HepG2 (cell line): ENCODE data around the gene FSTL1. TPM values are rescaled to one million over a fixed set of nuclear protein-coding genes. Genes with fewer than 3 reads are reported as not detected.

ENCODE experiments used
- ATAC-seq: fragments of 200-7000 bp; cut with Tn5 transposase; 3 replicates; pipeline ENCODE4 v1.9.1; 2020; ENCODE audit warnings: mild to moderate bottlenecking, moderate library complexity
- BruUV-seq: library from RNA; stranded (reverse); fragments of 400-500 nt; replicated peaks from 2 replicates; lab custom pipeline; 2021; lab: Mats Ljungman, UMichigan
- CTCF ChIA-PET: fragments of 300-600 bp; formaldehyde crosslinking; extraction: SDS; loops from one replicate; lab custom pipeline; 2021; ENCODE audit warnings: low total read pairs, inconsistent platforms, low intra/inter-chr PET ratio; lab: Yijun Ruan, JAX
- POLR2A ChIA-PET: fragments of 350-600 bp; sonication (Branson Sonifier 250); formaldehyde crosslinking; loops from one replicate; lab custom pipeline; 2020; ENCODE audit warnings: antibody characterized with exemption, inconsistent platforms; lab: Yijun Ruan, JAX
- DNase-seq: peaks from one replicate; pipeline ENCODE4 v3.0.0-alpha.2; 2015; ENCODE audit warnings: low spot score
- FAIRE-seq: peaks from 3 replicates; lab custom pipeline; 2011; peaks lifted over from hg19 to GRCh38; lab: Jason Lieb, UNC
- H2AFZ ChIP-seq: one replicate; pipeline ENCODE4 v1.6.1; 2011; ENCODE audit warnings: low read length, inconsistent platforms
- H3K27ac ChIP-seq: fragments of 300-600 bp; 3 replicates; pipeline ENCODE4 v1.8.0; 2011; ENCODE audit warnings: mixed run types, mild to moderate bottlenecking, mixed read lengths, low read length, inconsistent platforms; ENCODE audit not compliant: insufficient read depth; ENCODE audit errors: extremely low read length
- H3K27me3 ChIP-seq, 2 experiments: fragments of 200-600 bp in 1 of 2; 2 replicates in 1 of 2; 3 replicates in 1 of 2; pipeline versions ENCODE4 v1.6.0 to v1.8.0; 2011; ENCODE audit warnings: low read length in 2 of 2, mild to moderate bottlenecking in 2 of 2, moderate library complexity in 2 of 2, inconsistent platforms in 1 of 2; ENCODE audit not compliant: insufficient read depth in 2 of 2, control insufficient read depth in 1 of 2
- H3K36me3 ChIP-seq, 2 experiments: fragments of 200-600 bp in 1 of 2; replicated peaks in 1 of 2; 2 replicates in 1 of 2; 3 replicates in 1 of 2; pipeline versions ENCODE4 v1.5.1 to v1.8.0; 2011; ENCODE audit warnings: low read length in 2 of 2, inconsistent platforms in 1 of 2; ENCODE audit not compliant: insufficient read depth in 2 of 2, control insufficient read depth in 1 of 2
- H3K4me1 ChIP-seq: 2 replicates; pipeline ENCODE4 v1.5.1; 2012; ENCODE audit warnings: low read length, inconsistent platforms; ENCODE audit not compliant: insufficient read depth
- H3K4me2 ChIP-seq: 2 replicates; pipeline ENCODE4 v1.6.0; 2011; ENCODE audit warnings: low read depth, low read length, inconsistent platforms
- H3K4me3 ChIP-seq, 3 experiments: fragments of 200-600 bp in 1 of 3; sonication (generic), shearing (Covaris generic) in 1 of 3; replicated peaks in 1 of 3; 2 replicates each; pipeline ENCODE4 v1.5.1; 2011 to 2016; ENCODE audit warnings: low read length in 3 of 3, inconsistent platforms in 2 of 3, low read depth in 2 of 3, mild to moderate bottlenecking in 2 of 3, control low read depth in 1 of 3, mixed read lengths in 1 of 3; ENCODE audit not compliant: insufficient read depth in 1 of 3
- H3K79me2 ChIP-seq: one replicate; pipeline ENCODE4 v1.6.1; 2011; ENCODE audit warnings: low read length, inconsistent platforms; ENCODE audit not compliant: insufficient read depth
- H3K9ac ChIP-seq: 2 replicates; pipeline ENCODE4 v1.6.0; 2011; ENCODE audit warnings: mild to moderate bottlenecking, low read depth, low read length, inconsistent platforms; ENCODE audit not compliant: insufficient read depth
- H3K9me3 ChIP-seq: 2 replicates; pipeline ENCODE4 v1.5.1; 2012; ENCODE audit warnings: mild to moderate bottlenecking, low read length
- H4K20me1 ChIP-seq: 2 replicates; pipeline ENCODE4 v1.6.0; 2011; ENCODE audit warnings: inconsistent platforms, mild to moderate bottlenecking, low read length, moderate library complexity; ENCODE audit not compliant: insufficient read depth
- GATA4 ChIP-seq: sonication (generic); IDR thresholded peaks from 2 replicates; pipeline ENCODE4 v1.6.1; 2016; ENCODE audit warnings: antibody characterized with exemption, low read depth, borderline replicate concordance
- TFAP4 ChIP-seq: sonication (generic); IDR thresholded peaks from 2 replicates; pipeline ENCODE4 v1.6.1; 2016; ENCODE audit warnings: low read depth, borderline replicate concordance
- ZNF335 ChIP-seq: sonication (generic); formaldehyde crosslinking; IDR thresholded peaks from 2 replicates; pipeline ENCODE4 v1.4.0; 2020; ENCODE audit warnings: missing genetic modification reagents
- WGBS: methylation state at CpG from one replicate; pipeline ENCODE4 v1.1.6; 2017; ENCODE audit warnings: low lambda C conversion rate; 5-methylcytosine and 5-hydroxymethylcytosine counted together
- in situ Hi-C: cut with HindIII; loops from 2 replicates; pipeline ENCODE4 v1.10.0; 2017; ENCODE audit warnings: low pct_unique_long_range_greater_than_20kb; ENCODE audit not compliant: extremely low pct_ligation_motif_present
- intact Hi-C: fragments of 100-400 bp; cut with micrococcal nuclease; formaldehyde crosslinking; loops from one replicate; pipeline ENCODE4 v1.10.0; 2022; ENCODE audit not compliant: unreplicated experiment
- polyA plus RNA-seq, 8 experiments: library from polyadenylated mRNA; depleted of rRNA in 3 of 8; stranded (reverse) in 7 of 8; unstranded in 1 of 8; fragments of >200 nt; fragmentation: Illumina TruSeq in 4 of 8; extraction: Trizol in 4 of 8; gene quantifications; 2 replicates each; pipeline versions ENCODE4 v1.2.1 to v1.2.3, GENCODE V29; 2011 to 2016; ENCODE audit warnings: low read depth in 4 of 8, missing spikeins in 1 of 8, mixed read lengths in 1 of 8; ENCODE audit not compliant: insufficient read depth in 1 of 8
- total RNA-seq, 5 experiments: library from RNA; depleted of rRNA; stranded (reverse); fragments of >200 nt; fragmentation: Illumina TruSeq; extraction: Trizol; gene quantifications; 2 replicates each; pipeline ENCODE4 v1.2.3, GENCODE V29; 2016; ENCODE audit warnings: low read depth in 1 of 5
- TF ChIP-seq, protein P1 (sequence below): sonication (generic); formaldehyde crosslinking; IDR thresholded peaks from 2 replicates; pipeline ENCODE4 v1.5.0; 2020; ENCODE audit warnings: missing genetic modification reagents
- TF ChIP-seq, protein P2 (sequence below), 2 experiments: sonication (generic) in 1 of 2; formaldehyde crosslinking in 1 of 2; IDR thresholded peaks; 2 replicates each; pipeline versions ENCODE4 v1.4.0 to v1.6.1; 2016 to 2020; ENCODE audit warnings: borderline replicate concordance in 1 of 2, low read depth in 1 of 2, mild to moderate bottlenecking in 1 of 2, missing genetic modification reagents in 1 of 2

FSTL1 gene
- total and polyA plus RNA-seq, 2 of the 13 experiments (the other 11 are each of a cell fraction or from before 2014, with no cell fraction given): 0.07 to 0.29 TPM

DNA sequence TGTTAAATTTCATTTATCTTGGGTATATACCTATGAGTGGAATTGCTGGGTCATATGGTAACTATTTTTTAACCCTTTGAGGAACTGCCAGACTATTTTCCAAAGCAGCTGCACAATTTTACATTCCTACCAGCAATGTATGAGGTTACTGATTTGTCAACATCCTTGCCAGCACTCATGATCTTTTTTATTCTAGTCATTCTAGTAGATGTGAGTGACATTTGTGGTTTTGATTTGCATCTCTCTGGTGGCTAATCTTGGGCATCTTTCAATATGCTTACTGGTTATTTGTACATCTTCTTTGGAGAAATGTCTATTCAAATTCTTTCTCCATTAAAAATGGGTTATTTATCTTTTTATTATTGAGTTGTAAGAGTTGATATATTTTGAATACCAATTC, 80.3 kb downstream of the FSTL1 start (continued):
- TF ChIP-seq, protein P1, sequence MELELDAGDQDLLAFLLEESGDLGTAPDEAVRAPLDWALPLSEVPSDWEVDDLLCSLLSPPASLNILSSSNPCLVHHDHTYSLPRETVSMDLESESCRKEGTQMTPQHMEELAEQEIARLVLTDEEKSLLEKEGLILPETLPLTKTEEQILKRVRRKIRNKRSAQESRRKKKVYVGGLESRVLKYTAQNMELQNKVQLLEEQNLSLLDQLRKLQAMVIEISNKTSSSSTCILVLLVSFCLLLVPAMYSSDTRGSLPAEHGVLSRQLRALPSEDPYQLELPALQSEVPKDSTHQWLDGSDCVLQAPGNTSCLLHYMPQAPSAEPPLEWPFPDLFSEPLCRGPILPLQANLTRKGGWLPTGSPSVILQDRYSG (CRISPR knock-in tag): no peak
- TF ChIP-seq ZNF335 (CRISPR knock-in tag): no peak

DNA sequence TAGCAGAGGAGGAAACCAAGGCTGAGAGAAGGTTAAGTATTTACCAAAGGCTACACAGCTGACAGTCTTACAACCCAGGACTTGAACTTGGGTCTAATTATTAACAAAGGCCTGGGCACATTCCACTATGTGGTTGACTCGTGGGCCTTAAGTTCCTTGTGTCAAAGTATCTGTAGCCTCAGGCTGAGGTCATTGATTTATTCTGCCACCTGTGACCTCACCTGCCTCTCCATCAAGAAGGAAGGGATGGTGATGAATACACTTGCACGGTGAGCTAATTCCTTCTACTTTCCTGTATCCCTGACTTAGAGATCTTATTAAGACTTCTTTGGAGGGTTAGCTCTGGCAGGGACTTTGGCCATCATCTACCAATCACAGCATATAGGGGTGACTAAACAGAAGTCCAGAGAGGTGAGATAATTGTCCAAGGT, 81.7 kb downstream of the FSTL1 start:
- peak; percentile 15 for DNase-seq
- Histone ChIP-seq H2AFZ (no peak overlapping the region), H3K9ac (no peak overlapping the region), H3K9me3 (no peaks in the 10 kb centered on the region), H3K4me1 (peaks cover 8% of the 10 kb centered on the region), H4K20me1 (no peaks in the 10 kb centered on the region), H3K4me3 (no peak overlapping the region), H3K4me2 (no peak overlapping the region), H3K27me3 (no peaks in the 10 kb centered on the region), H3K27ac (no peak overlapping the region), H3K79me2 (no peaks in the 10 kb centered on the region), H3K36me3 (no peaks in the 10 kb centered on the region)
- intact Hi-C loops: no loop called here
- no peak for TF ChIP-seq GATA4
- peak; percentile 44; the same call in 1 of the 2 replicates for TF ChIP-seq TFAP4
- TF ChIP-seq, protein P2, sequence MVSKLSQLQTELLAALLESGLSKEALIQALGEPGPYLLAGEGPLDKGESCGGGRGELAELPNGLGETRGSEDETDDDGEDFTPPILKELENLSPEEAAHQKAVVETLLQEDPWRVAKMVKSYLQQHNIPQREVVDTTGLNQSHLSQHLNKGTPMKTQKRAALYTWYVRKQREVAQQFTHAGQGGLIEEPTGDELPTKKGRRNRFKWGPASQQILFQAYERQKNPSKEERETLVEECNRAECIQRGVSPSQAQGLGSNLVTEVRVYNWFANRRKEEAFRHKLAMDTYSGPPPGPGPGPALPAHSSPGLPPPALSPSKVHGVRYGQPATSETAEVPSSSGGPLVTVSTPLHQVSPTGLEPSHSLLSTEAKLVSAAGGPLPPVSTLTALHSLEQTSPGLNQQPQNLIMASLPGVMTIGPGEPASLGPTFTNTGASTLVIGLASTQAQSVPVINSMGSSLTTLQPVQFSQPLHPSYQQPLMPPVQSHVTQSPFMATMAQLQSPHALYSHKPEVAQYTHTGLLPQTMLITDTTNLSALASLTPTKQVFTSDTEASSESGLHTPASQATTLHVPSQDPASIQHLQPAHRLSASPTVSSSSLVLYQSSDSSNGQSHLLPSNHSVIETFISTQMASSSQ (IDR thresholded peaks at IDR 0.05; ENCODE audit: low read depth): peak; percentile 44
- TF ChIP-seq, protein P2 (CRISPR knock-in tag; IDR thresholded peaks at IDR 0.05; ENCODE audit: borderline replicate concordance): no peak
- CTCF ChIA-PET: no interaction called here
- POLR2A ChIA-PET: no interaction called here
- peak; percentile 34 for FAIRE-seq
- WGBS: 5% methylated on average over 2 of the region's 2 CpGs
- BruUV-seq: no TSS peak
- ATAC-seq: peak; percentile 59
- in situ Hi-C loops: no loop called here
